CD4-positive, alpha-beta T cell treated with Interleukin-21 for 1 hour (primary cell): ENCODE data around the gene YIPF4.
"Not testable (repeated sequence)": the region's sequence is repeated elsewhere in the genome, so short reads cannot be mapped to it uniquely, and the experiment has no call there.

Experiments used
- DNase-seq: peaks from one replicate; pipeline ENCODE4 v3.0.0-alpha.2; 2020

YIPF4 gene

GRCh38 chr2:32290000-32290339, 12.3 kb downstream of the YIPF4 start:
- DNase-seq, result no peak

- no peak for DNase-seq
These were observed 14.0 kb downstream of the YIPF4 start for GRCh38 chr2:32291746-32292145.

GRCh38 chr2:32293493-32293892, 15.8 kb downstream of the YIPF4 start:
- DNase-seq, result not testable (repeated sequence)

GRCh38 chr2:32293966-32294562, 16.4 kb downstream of the YIPF4 start:
- DNase-seq, result not testable (repeated sequence)

DNA sequence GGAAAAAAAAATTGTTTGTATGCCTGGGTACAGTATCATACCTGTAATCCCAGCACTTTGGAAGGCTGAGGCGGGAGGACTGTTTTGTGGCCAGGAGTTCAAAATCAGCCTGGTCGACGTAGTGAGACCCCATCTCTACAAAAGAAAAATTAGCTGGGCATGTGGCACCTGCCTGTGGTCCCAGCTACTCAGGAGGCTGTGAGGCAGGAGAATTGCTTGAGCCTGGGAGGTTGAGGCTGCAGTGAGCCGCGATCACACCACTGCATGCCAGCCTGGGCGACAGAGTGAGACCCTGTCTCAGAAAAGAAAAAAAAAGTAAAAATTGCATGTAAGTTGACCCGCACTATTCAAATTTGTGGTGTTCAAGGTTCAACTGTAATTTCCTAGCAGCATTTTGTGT, 32.9 kb downstream of the YIPF4 start:
- no peak for DNase-seq

GRCh38 chr2:32314886-32315285, 37.2 kb downstream of the YIPF4 start:
- no peak for DNase-seq

DNA sequence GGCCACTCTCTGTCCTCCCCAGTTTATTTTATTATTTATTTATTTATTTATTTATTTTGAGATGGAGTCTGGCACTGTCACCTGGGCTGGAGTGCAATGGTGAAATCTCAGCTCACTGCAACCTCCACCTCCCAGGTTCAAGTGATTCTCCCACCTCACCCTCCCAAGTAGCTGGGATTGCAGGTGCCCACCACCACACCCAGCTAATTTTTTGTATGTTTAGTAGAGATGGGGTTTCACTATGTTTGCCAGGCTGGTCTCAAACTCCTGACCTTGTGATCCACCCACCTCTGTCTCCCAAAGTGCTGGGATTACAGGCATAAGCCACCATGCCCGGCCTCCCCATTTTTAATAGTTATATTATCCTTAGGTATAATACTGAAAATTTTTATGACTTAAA, 51.0 kb downstream of the YIPF4 start:
- DNase-seq, result not testable (repeated sequence)

DNA sequence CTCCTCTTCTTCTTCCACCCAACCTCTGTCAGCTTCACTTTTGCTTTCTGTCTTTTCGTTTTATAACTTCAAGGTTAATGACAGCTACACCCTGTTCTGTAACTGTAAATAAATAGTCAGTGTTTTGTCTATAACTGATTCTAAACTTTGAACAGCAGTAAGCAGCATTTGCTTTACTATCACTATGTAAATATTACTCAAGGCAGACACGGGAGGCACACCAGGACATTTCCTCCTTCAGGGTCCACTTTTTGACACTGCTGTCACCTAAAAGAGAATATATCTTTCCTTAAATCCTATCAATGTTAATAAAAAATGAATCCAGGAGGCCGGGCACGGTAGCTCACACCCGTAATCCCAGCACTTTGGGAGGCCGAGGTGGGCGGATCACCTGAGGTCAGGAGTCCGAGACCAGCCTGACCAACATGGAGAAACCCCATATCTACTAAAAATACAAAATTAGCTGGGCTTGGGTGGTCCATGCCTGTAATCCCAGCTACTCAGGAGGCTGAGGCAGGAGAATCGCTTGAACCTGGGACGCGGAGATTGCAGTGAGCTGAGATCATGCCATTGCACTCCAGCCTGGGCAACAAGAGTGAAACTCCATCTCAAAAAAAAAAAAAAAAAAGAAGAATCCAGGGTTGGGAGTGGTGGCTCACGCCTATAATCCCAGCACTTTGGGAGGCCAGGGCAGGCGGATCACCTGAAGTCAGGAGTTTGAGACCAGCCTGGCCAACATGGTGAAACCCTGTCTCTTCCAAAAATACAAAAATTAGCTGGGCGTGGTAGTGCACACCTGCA, 51.7 kb downstream of the YIPF4 start:
- DNase-seq, result not testable (repeated sequence)

GRCh38 chr2:32330136-32330535, 52.4 kb downstream of the YIPF4 start:
- no peak for DNase-seq

DNA sequence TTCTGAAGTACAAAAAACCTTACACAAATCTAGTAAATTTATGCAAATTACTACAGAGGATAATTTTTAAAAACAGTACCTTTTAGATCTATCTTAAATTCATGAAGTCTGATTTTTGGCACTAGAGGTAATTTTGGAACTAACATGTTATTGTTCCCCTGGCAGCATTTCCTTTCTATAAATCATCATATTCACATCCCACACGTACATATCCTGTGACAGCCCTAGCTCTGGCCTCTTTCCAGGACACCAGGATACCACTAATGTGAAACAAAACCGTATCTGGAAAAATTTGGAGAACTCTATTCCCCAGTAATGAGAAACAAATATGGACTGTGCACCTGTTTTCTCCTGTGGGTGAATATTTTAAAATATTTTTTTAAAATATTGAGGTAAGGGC, 65.1 kb downstream of the YIPF4 start:
- no peak for DNase-seq

- not testable (repeated sequence) for DNase-seq
These were observed 73.1 kb downstream of the YIPF4 start for GRCh38 chr2:32350797-32351196.

GRCh38 chr2:32355976-32356680, 78.4 kb downstream of the YIPF4 start:
- no peak for DNase-seq

DNA sequence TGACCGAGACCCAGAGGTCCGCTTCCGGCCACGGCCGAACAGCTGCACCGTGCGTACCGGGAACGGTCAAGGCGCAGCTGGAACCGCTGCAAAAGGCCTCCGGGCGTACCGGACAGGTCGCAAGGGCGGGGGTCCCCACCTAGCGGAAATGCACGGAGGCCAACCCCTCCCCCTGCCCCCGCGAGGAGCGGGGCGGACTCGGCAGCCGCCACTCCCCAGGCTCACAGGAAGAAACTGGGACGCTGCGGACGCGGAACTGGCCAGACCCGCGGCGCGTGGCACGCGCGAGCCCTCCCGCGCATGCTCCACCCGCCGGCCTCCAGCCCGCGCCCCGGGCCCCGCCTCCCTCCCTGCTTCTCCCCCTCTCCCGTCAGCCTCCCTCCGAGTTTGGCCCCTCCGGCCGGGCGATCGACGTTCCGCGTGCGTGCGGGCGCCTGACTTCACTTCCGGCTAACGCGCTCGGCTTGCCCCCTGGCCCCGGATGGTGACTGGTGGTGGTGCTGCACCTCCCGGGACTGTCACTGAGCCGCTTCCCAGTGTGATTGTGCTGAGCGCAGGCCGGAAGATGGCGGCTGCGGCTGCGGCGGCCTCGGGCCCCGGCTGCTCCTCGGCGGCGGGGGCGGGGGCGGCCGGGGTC, 79.1 kb downstream of the YIPF4 start, which contains the start of gene BIRC6:
BIRC6 (plus strand) TSS at position 343 of the 637 bp plus-strand sequence; CDS start at position 482, 139 bp downstream.
- peak; percentile 93 for DNase-seq

- peak; percentile 32 for DNase-seq
These were observed 79.8 kb downstream of the YIPF4 start for GRCh38 chr2:32357318-32358110.

DNA sequence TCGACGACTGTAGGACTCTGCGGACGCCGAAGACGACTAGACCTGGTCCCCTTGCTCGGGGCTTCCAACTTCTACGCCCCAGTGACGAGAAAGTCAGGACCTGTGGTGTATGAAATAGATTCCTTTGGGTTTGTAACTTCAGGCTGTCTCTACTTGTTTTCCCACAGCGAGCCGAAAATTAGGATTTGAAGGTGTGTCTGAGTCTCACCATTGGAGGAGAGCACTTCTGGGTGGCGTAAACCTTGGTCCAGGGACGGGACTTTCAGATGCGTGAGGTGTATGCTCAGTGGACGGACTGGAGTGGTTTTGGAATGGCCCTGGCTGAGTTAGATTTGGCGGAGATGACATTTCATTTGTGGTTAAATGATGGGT, 80.4 kb downstream of the YIPF4 start:
- peak; percentile 13 for DNase-seq

DNA sequence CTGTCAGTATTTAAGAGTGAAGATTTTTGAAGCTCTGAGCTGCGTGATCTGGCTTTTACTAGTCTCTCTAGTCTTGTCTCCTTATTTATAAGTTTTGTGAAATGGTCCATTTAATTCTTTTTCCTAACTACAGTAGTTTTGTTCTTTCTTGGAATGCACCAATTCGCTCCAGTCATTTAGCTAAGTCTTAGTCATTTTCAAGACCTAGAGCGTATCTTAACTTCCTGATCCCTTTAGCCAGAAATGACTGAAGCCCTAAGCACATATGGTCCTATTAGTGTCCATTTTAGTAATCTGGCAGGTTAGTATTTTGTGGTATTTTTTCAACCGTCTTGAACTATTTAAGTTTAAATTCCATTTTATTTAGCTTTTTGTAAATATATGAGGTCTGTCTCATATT, 82.7 kb downstream of the YIPF4 start:
- DNase-seq, result no peak

GRCh38 chr2:32362997-32363396, 85.3 kb downstream of the YIPF4 start:
- not testable (repeated sequence) for DNase-seq

- DNase-seq, result no peak
These were observed 85.9 kb downstream of the YIPF4 start for GRCh38 chr2:32363597-32363996.

DNA sequence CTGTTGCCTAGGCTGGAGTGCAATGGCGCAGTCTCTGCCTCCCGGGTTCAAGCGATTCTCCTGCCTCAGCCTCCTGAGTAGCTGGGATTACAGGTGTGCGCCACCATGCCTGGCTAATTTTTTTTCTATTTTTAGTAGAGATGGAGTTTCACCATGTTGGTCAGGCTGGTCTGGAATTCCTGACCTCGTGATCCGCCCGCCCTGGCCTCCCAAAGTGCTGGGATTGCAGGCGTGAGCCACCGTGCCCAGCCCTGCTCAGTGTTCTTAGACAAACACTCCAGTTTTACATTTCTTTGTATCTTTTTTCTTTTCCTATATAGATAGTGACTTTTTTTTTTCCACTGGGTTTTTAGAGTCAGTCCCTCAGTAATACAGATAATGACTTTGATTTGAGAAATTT, 86.6 kb downstream of the YIPF4 start:
- not testable (repeated sequence) for DNase-seq

DNA sequence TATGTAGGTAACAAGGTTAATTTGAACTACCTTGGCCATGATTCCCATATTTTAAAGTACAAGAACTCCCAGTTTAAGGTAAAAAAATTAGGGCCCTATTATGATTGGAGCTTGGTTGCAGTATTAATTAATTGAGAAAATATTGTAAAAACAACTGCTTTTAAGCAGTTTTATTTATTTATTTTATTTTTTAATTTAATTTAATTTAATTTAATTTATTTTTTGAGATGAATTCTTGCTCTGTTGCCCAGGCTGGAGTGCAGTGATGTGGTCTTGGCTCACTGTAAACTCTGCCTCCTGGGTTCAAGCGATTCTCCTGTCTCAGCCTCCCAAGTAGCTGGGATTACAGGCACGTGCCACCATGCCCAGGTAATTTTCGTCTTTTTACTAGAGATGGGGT, 88.0 kb downstream of the YIPF4 start:
- DNase-seq, result not testable (repeated sequence)
